CD4-positive, alpha-beta memory T cell (primary cell): ENCODE results near the gene LIMD2. TPM values are rescaled to one million over a fixed set of nuclear protein-coding genes. Genes with fewer than 3 reads are reported as not detected.
A peak's percentile ranks its signal among the peaks of the same experiment; 100 is the strongest.

ENCODE experiments used
- CTCF ChIA-PET: fragments of 350-600 bp; sonication (Branson Sonifier 250); formaldehyde crosslinking; loops from one replicate; lab custom pipeline; 2021; ENCODE audit warnings: inconsistent platforms; ENCODE audit not compliant: partially characterized antibody; lab: Charles Lee
- POLR2A ChIA-PET: fragments of 350-600 bp; sonication (Branson Sonifier 250); formaldehyde crosslinking; loops from one replicate; lab custom pipeline; 2021; ENCODE audit not compliant: partially characterized antibody; lab: Charles Lee
- DNase-seq, 5 donors: peaks; one replicate each; pipeline versions ENCODE4 v3.0.0 to v3.0.0-alpha.2; 2020 to 2022; ENCODE audit warnings: mixed read lengths in 1 of 5
- H3K27ac ChIP-seq: one replicate; pipeline ENCODE4 v1.7.0; 2013; ENCODE audit warnings: low read depth, low read length
- H3K27me3 ChIP-seq: 2 replicates; pipeline ENCODE4 v1.7.0; 2013; ENCODE audit warnings: mild to moderate bottlenecking, low read length, moderate library complexity; ENCODE audit not compliant: insufficient read depth
- H3K36me3 ChIP-seq: 2 replicates; pipeline ENCODE4 v1.7.0; 2013; ENCODE audit warnings: mild to moderate bottlenecking, low read length, moderate library complexity; ENCODE audit not compliant: insufficient read depth
- H3K4me1 ChIP-seq: 2 replicates; pipeline ENCODE4 v1.7.0; 2013; ENCODE audit warnings: mild to moderate bottlenecking, low read length, moderate library complexity; ENCODE audit not compliant: insufficient read depth
- H3K4me3 ChIP-seq, 2 donors: one replicate each; pipeline ENCODE4 v1.7.0; 2013; ENCODE audit warnings: low read length in 2 of 2, mild to moderate bottlenecking in 1 of 2
- H3K9me3 ChIP-seq, 2 donors: one replicate each; pipeline ENCODE4 v1.7.0; 2013; ENCODE audit warnings: low read length in 2 of 2, control low read depth in 1 of 2; ENCODE audit not compliant: control insufficient read depth in 1 of 2
- H3K27ac Mint-ChIP-seq, 7 donors: one replicate each; pipeline ENCODE4 v1.8.0; 2020 to 2021; ENCODE audit warnings: mixed read lengths in 7 of 7, mild to moderate bottlenecking in 6 of 7, inconsistent platforms in 3 of 7, moderate library complexity in 3 of 7
- H3K27me3 Mint-ChIP-seq, 2 donors: one replicate each; pipeline ENCODE4 v1.8.0; 2020 to 2021; ENCODE audit warnings: mixed read lengths in 2 of 2
- H3K36me3 Mint-ChIP-seq, 2 donors: one replicate each; pipeline ENCODE4 v1.8.0; 2020 to 2021; ENCODE audit warnings: mixed read lengths in 2 of 2, inconsistent platforms in 1 of 2, mild to moderate bottlenecking in 1 of 2
- H3K4me1 Mint-ChIP-seq, 4 donors: one replicate each; pipeline ENCODE4 v1.8.0; 2020 to 2021; ENCODE audit warnings: mixed read lengths in 4 of 4, mild to moderate bottlenecking in 1 of 4
- H3K4me3 Mint-ChIP-seq, 8 donors: one replicate each; pipeline ENCODE4 v1.8.0; 2020 to 2021; ENCODE audit warnings: mixed read lengths in 8 of 8, mild to moderate bottlenecking in 7 of 8, moderate library complexity in 6 of 8, inconsistent platforms in 3 of 8
- H3K9me3 Mint-ChIP-seq, 8 donors: one replicate each; pipeline ENCODE4 v1.8.0; 2020 to 2021; ENCODE audit warnings: mixed read lengths in 8 of 8, mild to moderate bottlenecking in 5 of 8, inconsistent platforms in 3 of 8, moderate library complexity in 1 of 8
- intact Hi-C: fragments of 100-400 bp; cut with micrococcal nuclease; formaldehyde crosslinking; loops from one replicate; pipeline ENCODE4 v1.15.1; 2023
- polyA plus RNA-seq, 2 donors: library from polyadenylated mRNA; unstranded; fragments of 300-500 nt; fragmentation: Illumina TruSeq; gene quantifications; one replicate each; pipeline ENCODE4 v1.2.3, GENCODE V29; 2021
- total RNA-seq, 2 experiments: library from RNA; stranded (reverse); gene quantifications; one replicate each; pipeline ENCODE4 v1.2.3, GENCODE V29; 2021

LIMD2 gene
- total and polyA plus RNA-seq, 4 experiments from 2014 or later: 347 to 755 (median 646) TPM

DNA sequence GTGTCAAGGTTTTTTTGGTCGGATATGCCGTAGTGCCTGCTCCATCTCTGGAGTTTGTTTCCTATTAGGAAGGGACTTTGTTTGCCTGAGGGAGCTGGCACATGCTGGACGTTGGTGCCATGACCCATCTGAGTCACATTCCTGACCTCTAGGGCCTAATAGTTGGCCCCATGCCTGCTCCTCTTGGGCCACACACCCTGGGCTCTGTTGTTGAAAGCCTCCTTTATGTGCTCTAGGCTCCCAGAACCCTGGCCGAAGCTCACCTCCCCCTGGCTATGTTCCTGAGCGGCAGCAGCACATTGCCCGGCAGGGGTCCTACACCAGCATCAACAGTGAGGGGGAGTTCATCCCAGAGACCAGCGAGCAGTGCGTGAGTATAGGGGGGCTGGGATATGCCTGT, 18.4 kb downstream of the LIMD2 start:
- no peak for DNase-seq
- H3K4me3 Mint-ChIP-seq: no peak overlapping the region
- intact Hi-C loops: no loop called here
- H3K4me1 ChIP-seq: no peaks in the 10 kb centered on the region
- peak overlapping the region in 3 of 7 donors; percentile 53 to 70 (median 68) for H3K27ac Mint-ChIP-seq
- POLR2A ChIA-PET: interaction anchor here (1.4 to 11.3 kb wide), 3 partner anchors 14 to 93 kb away, joined by 4 to 117 read pairs (median 5); partner anchors contain the start of gene DDX42
- no peak overlapping the region for H3K4me3 ChIP-seq
- CTCF ChIA-PET: interaction anchor here (0.6 to 2.8 kb wide), 3 partner anchors 29 to 257 kb away, joined by 3 to 15 read pairs (median 3); no protein-coding TSS in a partner anchor
- no peaks in the 10 kb centered on the region for H3K27me3 Mint-ChIP-seq
- H3K27ac ChIP-seq: no peak overlapping the region
- H3K36me3 ChIP-seq: peaks cover 42% of the 10 kb centered on the region
- H3K9me3 ChIP-seq: no peaks in the 10 kb centered on the region
- H3K9me3 Mint-ChIP-seq: no peaks in the 10 kb centered on the region
- peaks cover 40 to 72% of the 10 kb centered on the region in 2 donors for H3K36me3 Mint-ChIP-seq
- H3K4me1 Mint-ChIP-seq: peaks cover 1 to 12% (median 4%) of the 10 kb centered on the region in 4 donors
- no peaks in the 10 kb centered on the region for H3K27me3 ChIP-seq

DNA sequence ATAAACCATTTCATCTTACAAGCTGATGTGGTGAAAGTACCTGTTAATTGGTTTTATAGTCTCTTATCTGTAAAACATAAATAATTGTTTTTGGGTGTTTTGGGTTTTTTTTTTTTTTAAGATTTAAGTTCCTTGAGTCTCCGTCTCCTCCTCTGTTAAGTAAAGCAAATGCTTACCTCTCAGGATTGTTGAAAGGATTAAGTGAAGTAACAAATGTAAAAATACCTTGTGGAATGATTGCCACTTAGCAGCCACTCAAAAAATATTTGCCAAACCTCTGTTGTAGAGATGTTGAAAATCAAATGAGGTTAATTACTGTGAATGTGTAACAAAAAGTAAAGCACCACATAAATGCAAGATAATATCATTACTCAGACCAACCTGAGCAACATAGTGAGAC, 19.2 kb downstream of the LIMD2 start:
- POLR2A ChIA-PET: interaction anchor here (1.4 to 11.3 kb wide), 4 partner anchors 15 to 93 kb away, joined by 4 to 117 read pairs (median 5); partner anchors contain the start of gene DDX42

DNA sequence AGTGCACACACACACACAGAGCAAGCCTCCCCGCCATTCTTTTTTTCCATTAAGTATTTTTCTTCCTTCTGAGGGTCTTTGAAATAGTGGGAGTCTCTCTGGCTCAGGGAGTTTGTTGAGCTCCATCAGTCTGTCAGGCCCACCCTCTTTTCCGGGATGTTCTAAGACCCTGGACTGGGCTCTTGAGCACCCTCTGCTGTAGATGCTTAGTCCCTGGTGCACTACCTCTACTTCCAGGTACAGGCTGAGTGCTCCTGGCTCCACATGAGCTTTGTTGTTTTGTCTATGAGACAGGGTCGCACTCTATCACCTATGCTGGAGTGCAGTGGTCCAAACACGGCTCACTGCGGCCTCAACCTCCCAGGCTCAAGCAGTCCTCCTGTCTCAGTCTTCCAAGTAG, 20.7 kb downstream of the LIMD2 start:
- Mint-ChIP-seq H3K27me3 (no peaks in the 10 kb centered on the region), H3K9me3 (no peaks in the 10 kb centered on the region), H3K4me3 (no peak overlapping the region), H3K36me3 (peaks cover 39 to 73% of the 10 kb centered on the region in 2 donors), H3K4me1 (peaks cover 2 to 24% (median 11%) of the 10 kb centered on the region in 4 donors), H3K27ac (peak overlapping the region in 5 of 7 donors; percentile 38 to 69 (median 59))
- Histone ChIP-seq H3K9me3 (no peaks in the 10 kb centered on the region), H3K4me1 (peaks cover 10% of the 10 kb centered on the region), H3K27ac (no peak overlapping the region), H3K4me3 (no peak overlapping the region), H3K27me3 (no peaks in the 10 kb centered on the region), H3K36me3 (peaks cover 35% of the 10 kb centered on the region)
- no peak for DNase-seq
- CTCF ChIA-PET: interaction anchor here (1.2 to 2.8 kb wide), 3 partner anchors 32 to 44 kb away, joined by 3 to 15 read pairs (median 5); no protein-coding TSS in a partner anchor
- intact Hi-C loops: no loop called here
- POLR2A ChIA-PET: interaction anchor here (0.9 to 11.3 kb wide), 3 partner anchors 16 to 96 kb away, joined by 3 to 117 read pairs (median 5); no protein-coding TSS in a partner anchor

More for the DNA sequence above, 19.2 kb downstream of the LIMD2 start:
- no peak overlapping the region for H3K4me3 ChIP-seq
- peak overlapping the region in 4 of 7 donors; percentile 42 to 83 (median 72) for H3K27ac Mint-ChIP-seq
- no peak overlapping the region for H3K27ac ChIP-seq
- peaks cover 7% of the 10 kb centered on the region for H3K4me1 ChIP-seq
- no peak overlapping the region for H3K4me3 Mint-ChIP-seq
- DNase-seq: no peak
- no peaks in the 10 kb centered on the region for H3K27me3 Mint-ChIP-seq
- H3K36me3 Mint-ChIP-seq: peaks cover 39 to 70% of the 10 kb centered on the region in 2 donors
- CTCF ChIA-PET: interaction anchor here (1.4 to 2.8 kb wide), 3 partner anchors 30 to 154 kb away, joined by 3 to 15 read pairs (median 5); no protein-coding TSS in a partner anchor
- H3K27me3 ChIP-seq: no peaks in the 10 kb centered on the region
- peaks cover 39% of the 10 kb centered on the region for H3K36me3 ChIP-seq
- H3K9me3 Mint-ChIP-seq: no peaks in the 10 kb centered on the region
- intact Hi-C loops: no loop called here
- peaks cover 1 to 12% (median 6%) of the 10 kb centered on the region in 4 donors for H3K4me1 Mint-ChIP-seq
- no peaks in the 10 kb centered on the region for H3K9me3 ChIP-seq

DNA sequence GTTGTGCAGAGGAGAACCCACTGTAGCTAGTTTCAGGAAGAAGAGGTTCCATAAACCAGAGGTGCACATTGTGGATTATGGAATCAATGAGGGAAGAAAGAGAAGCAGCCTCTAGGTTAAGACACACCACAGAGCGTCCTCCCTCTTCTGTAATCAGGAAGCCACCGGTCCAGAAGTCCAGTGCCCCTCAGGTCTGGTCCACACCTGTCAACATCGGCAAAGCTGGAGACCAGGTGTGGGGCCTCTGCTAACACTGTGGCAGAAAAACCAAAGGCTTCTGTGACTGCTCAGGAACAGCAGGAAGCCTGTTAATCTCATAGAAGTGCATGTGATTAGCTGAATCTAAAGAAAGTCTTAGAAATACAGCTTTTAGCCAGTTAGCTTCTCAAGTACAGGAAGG, 23.3 kb downstream of the LIMD2 start:
- POLR2A ChIA-PET: interaction anchor here (0.5 to 11.3 kb wide), 3 partner anchors 13 to 30 kb away, joined by 3 to 117 read pairs (median 6); no protein-coding TSS in a partner anchor
- Histone ChIP-seq H3K9me3 (no peaks in the 10 kb centered on the region), H3K4me1 (peaks cover 10% of the 10 kb centered on the region), H3K4me3 (no peak overlapping the region), H3K27me3 (no peaks in the 10 kb centered on the region), H3K36me3 (peaks cover 31% of the 10 kb centered on the region), H3K27ac (no peak overlapping the region)
- H3K4me3 Mint-ChIP-seq: no peak overlapping the region
- CTCF ChIA-PET: interaction anchor here (0.7 to 4.4 kb wide), 7 partner anchors 10 to 250 kb away, joined by 3 to 21 read pairs (median 4); no protein-coding TSS in a partner anchor
- intact Hi-C loops: no loop called here
- no peaks in the 10 kb centered on the region for H3K9me3 Mint-ChIP-seq
- no peak for DNase-seq
- no peaks in the 10 kb centered on the region for H3K27me3 Mint-ChIP-seq
- H3K27ac Mint-ChIP-seq: peak overlapping the region in 6 of 7 donors; percentile 17 to 78 (median 30)
- H3K4me1 Mint-ChIP-seq: peaks cover 8 to 26% (median 16%) of the 10 kb centered on the region in 4 donors
- H3K36me3 Mint-ChIP-seq: peaks cover 38 to 67% of the 10 kb centered on the region in 2 donors

DNA sequence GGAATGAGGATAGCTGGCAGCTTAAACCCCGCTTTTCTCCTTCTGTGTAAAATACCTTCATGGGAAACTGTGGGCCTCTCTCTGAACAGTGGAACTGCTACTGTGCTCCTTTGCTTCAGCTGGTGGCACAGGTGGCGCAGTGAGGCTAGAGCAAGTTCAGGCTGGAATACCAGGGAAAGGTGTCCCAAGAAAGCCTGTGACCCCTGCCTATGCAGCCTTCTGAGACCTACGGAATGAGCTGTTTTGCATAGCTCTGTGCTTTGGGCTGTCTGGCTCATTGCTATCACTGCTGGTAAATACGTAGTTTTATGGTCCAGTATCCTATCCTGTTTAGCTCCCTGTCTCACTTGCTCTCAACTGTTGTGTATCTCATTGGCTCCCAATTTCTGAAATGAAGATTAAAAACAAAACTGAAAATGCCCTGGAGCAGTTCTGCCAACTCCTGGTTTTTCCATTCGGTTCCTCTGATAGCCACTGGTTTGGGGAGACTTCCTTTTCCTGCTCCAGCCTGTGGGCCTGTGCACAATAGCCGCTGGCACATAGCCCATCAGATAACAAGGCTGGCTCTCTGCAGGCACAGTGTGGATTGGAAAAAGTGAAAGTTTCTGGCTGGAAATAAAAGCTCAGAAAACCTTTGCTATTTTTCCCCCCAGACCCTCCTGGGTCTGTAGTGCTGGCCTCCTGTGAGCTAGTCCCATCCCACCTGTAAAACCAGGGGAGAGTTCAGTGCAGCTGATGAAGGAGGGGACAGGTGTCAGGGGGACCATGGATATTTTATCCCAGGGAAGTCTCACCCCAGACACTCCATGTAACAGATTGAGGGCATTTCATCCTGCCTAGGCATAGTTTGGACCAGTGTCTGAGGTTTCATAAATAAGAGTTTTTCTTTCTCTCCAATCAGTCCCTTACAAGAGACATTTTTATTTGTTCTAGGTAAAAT, 24.0 kb downstream of the LIMD2 start:
- H3K27me3 Mint-ChIP-seq: no peaks in the 10 kb centered on the region
- Histone ChIP-seq H3K27ac (no peak overlapping the region), H3K4me3 (no peak overlapping the region), H3K9me3 (no peaks in the 10 kb centered on the region), H3K27me3 (no peaks in the 10 kb centered on the region), H3K4me1 (peaks cover 10% of the 10 kb centered on the region), H3K36me3 (peaks cover 30% of the 10 kb centered on the region)
- intact Hi-C loops: no loop called here
- peaks cover 9 to 25% (median 16%) of the 10 kb centered on the region in 4 donors for H3K4me1 Mint-ChIP-seq
- POLR2A ChIA-PET: interaction anchor here (0.5 to 11.3 kb wide), 4 partner anchors 13 to 158 kb away, joined by 3 to 117 read pairs (median 4); no protein-coding TSS in a partner anchor
- DNase-seq: no peak
- peaks cover 32 to 62% of the 10 kb centered on the region in 2 donors for H3K36me3 Mint-ChIP-seq
- no peaks in the 10 kb centered on the region for H3K9me3 Mint-ChIP-seq
- CTCF ChIA-PET: interaction anchor here (0.8 to 4.4 kb wide), 9 partner anchors 9 to 250 kb away, joined by 3 to 21 read pairs (median 4); no protein-coding TSS in a partner anchor
- peak overlapping the region; percentile 25 to 84 (median 57) for H3K27ac Mint-ChIP-seq
- no peak overlapping the region for H3K4me3 Mint-ChIP-seq

DNA sequence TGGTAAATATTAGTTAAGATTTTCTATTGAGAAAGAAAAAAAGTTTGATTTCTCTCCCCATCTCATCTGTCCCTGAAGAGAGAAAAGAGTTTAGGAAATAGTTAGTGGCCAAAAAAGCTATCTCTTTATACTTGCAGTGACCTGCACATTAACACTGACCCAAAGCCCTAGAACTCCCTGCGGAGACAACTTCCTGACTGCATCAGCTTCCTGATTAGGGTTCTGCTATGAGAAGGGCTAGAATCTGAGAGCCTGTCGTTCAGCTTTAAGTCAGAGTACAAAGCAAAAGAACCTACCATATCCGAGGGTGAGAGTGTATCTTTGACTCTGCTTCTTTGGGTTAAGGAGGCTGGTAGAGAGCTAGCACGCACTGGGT, 24.7 kb downstream of the LIMD2 start:
- CTCF ChIA-PET: interaction anchor here (0.8 to 4.4 kb wide), 7 partner anchors 14 to 249 kb away, joined by 3 to 21 read pairs (median 4); no protein-coding TSS in a partner anchor
- POLR2A ChIA-PET: interaction anchor here (0.8 to 11.3 kb wide), 4 partner anchors 20 to 158 kb away, joined by 3 to 117 read pairs (median 4); no protein-coding TSS in a partner anchor

More for the DNA sequence above, 24.7 kb downstream of the LIMD2 start:
- Mint-ChIP-seq H3K36me3 (peaks cover 29 to 60% of the 10 kb centered on the region in 2 donors), H3K4me1 (peaks cover 14 to 19% (median 17%) of the 10 kb centered on the region in 4 donors), H3K4me3 (no peak overlapping the region), H3K27ac (peak overlapping the region in 6 of 7 donors; percentile 22 to 89 (median 42)), H3K27me3 (no peaks in the 10 kb centered on the region), H3K9me3 (no peaks in the 10 kb centered on the region)
- Histone ChIP-seq H3K36me3 (peaks cover 37% of the 10 kb centered on the region), H3K27me3 (no peaks in the 10 kb centered on the region), H3K4me3 (no peak overlapping the region), H3K27ac (no peak overlapping the region), H3K4me1 (peaks cover 10% of the 10 kb centered on the region), H3K9me3 (no peaks in the 10 kb centered on the region)
- intact Hi-C loops: no loop called here
- DNase-seq: no peak
